IMR-90 (cell line): ENCODE results near the gene GALM. TPM values are rescaled to one million over a fixed set of nuclear protein-coding genes. Genes with fewer than 3 reads are reported as not detected.

ENCODE experiments used
- ATAC-seq: fragments of 200-7000 bp; cut with Tn5 transposase; 2 replicates; pipeline ENCODE4 v1.9.1; 2020; ENCODE audit warnings: low read depth, mild to moderate bottlenecking, moderate library complexity
- BruUV-seq: library from RNA; stranded (reverse); fragments of 400-500 nt; replicated peaks from 2 replicates; lab custom pipeline; 2021; lab: Mats Ljungman, UMichigan
- CTCF ChIA-PET: fragments of 300-600 bp; formaldehyde crosslinking; extraction: SDS; loops from one replicate; lab custom pipeline; 2021; ENCODE audit warnings: antibody characterized with exemption; lab: Yijun Ruan, JAX
- POLR2A ChIA-PET: fragments of 300-600 bp; sonication (Branson Sonifier 250); formaldehyde crosslinking; loops from one replicate; lab custom pipeline; 2022; ENCODE audit warnings: antibody characterized with exemption; ENCODE audit not compliant: unreplicated experiment; lab: Charles Lee
- DNase-seq: peaks from one replicate; pipeline ENCODE4 v3.0.0; 2013
- H2AFZ ChIP-seq: replicated peaks from 2 replicates; pipeline ENCODE3; 2013; ENCODE audit warnings: low read length, mild to moderate bottlenecking; ENCODE audit not compliant: poor library complexity
- H2AK5ac ChIP-seq: 2 replicates; pipeline ENCODE4 v1.6.1; 2013; ENCODE audit warnings: low read depth, low read length, inconsistent platforms
- H2AK9ac ChIP-seq: replicated peaks from 2 replicates; pipeline ENCODE3; 2013; ENCODE audit warnings: mild to moderate bottlenecking, low read depth, low read length, moderate library complexity; ENCODE audit not compliant: poor library complexity
- H2BK120ac ChIP-seq: 2 replicates; pipeline ENCODE4 v1.6.1; 2013; ENCODE audit warnings: low read depth, low read length, inconsistent platforms
- H2BK15ac ChIP-seq: 3 replicates; pipeline ENCODE4 v1.6.1; 2013; ENCODE audit warnings: low read depth, low read length, inconsistent platforms
- H2BK20ac ChIP-seq: 2 replicates; pipeline ENCODE4 v1.6.1; 2013; ENCODE audit warnings: low read depth, mild to moderate bottlenecking, inconsistent platforms, low read length, moderate library complexity
- H2BK5ac ChIP-seq: 2 replicates; pipeline ENCODE4 v1.6.1; 2013; ENCODE audit warnings: mild to moderate bottlenecking, low read depth, low read length, inconsistent platforms; ENCODE audit not compliant: poor library complexity, severe bottlenecking
- H3K14ac ChIP-seq: replicated peaks from 2 replicates; pipeline ENCODE4 v1.6.1; 2013; ENCODE audit warnings: low read depth, low read length, inconsistent platforms
- H3K18ac ChIP-seq: 2 replicates; pipeline ENCODE4 v1.6.1; 2013; ENCODE audit warnings: low read depth, low read length, control low read depth
- H3K23ac ChIP-seq: 2 replicates; pipeline ENCODE4 v1.6.1; 2013; ENCODE audit warnings: low read depth, low read length, inconsistent platforms
- H3K27ac ChIP-seq: 2 replicates; pipeline ENCODE4 v1.5.1; 2013; ENCODE audit warnings: mild to moderate bottlenecking, control low read depth, low read length; ENCODE audit not compliant: insufficient read depth
- H3K27me3 ChIP-seq: 2 replicates; pipeline ENCODE4 v1.6.1; 2013; ENCODE audit warnings: low read length; ENCODE audit not compliant: control insufficient read depth, insufficient read depth
- H3K36me3 ChIP-seq: 2 replicates; pipeline ENCODE4 v1.6.1; 2013; ENCODE audit warnings: low read length, mixed read lengths; ENCODE audit not compliant: control insufficient read depth, insufficient read depth
- H3K4ac ChIP-seq: 2 replicates; pipeline ENCODE4 v1.6.1; 2013; ENCODE audit warnings: low read depth, low read length, inconsistent platforms
- H3K4me1 ChIP-seq: 2 replicates; pipeline ENCODE4 v1.6.1; 2013; ENCODE audit warnings: low read length, mixed read lengths; ENCODE audit not compliant: control insufficient read depth, insufficient read depth
- H3K4me2 ChIP-seq: 2 replicates; pipeline ENCODE4 v1.6.1; 2013; ENCODE audit warnings: low read depth, mild to moderate bottlenecking, control low read depth, low read length, moderate library complexity
- H3K4me3 ChIP-seq: 2 replicates; pipeline ENCODE4 v1.5.1; 2013; ENCODE audit warnings: low read depth, mild to moderate bottlenecking, control low read depth, low read length, moderate library complexity; ENCODE audit not compliant: insufficient read depth
- H3K56ac ChIP-seq: 2 replicates; pipeline ENCODE4 v1.6.1; 2013; ENCODE audit warnings: low read length, inconsistent platforms; ENCODE audit not compliant: insufficient read depth; ENCODE audit errors: extremely low read depth
- H3K79me1 ChIP-seq, 2 experiments: 2 replicates each; pipeline ENCODE4 v1.6.1; 2013; ENCODE audit warnings: low read length in 2 of 2, inconsistent platforms in 1 of 2, low read depth in 1 of 2
- H3K9ac ChIP-seq: 2 replicates; pipeline ENCODE4 v1.6.1; 2013; ENCODE audit warnings: low read depth, low read length, control low read depth
- H3K9me1 ChIP-seq: 2 replicates; pipeline ENCODE4 v1.6.1; 2013; ENCODE audit warnings: low read length, inconsistent platforms; ENCODE audit not compliant: insufficient read depth
- H3K9me3 ChIP-seq: 2 replicates; pipeline ENCODE4 v1.6.1; 2013; ENCODE audit warnings: low read length; ENCODE audit not compliant: control insufficient read depth, insufficient read depth
- H4K20me1 ChIP-seq: 2 replicates; pipeline ENCODE4 v1.6.1; 2013; ENCODE audit warnings: low read length, inconsistent platforms; ENCODE audit not compliant: insufficient read depth
- H4K5ac ChIP-seq: 2 replicates; pipeline ENCODE4 v1.6.1; 2013; ENCODE audit warnings: mild to moderate bottlenecking, low read depth, low read length, control low read depth
- H4K8ac ChIP-seq, 2 experiments: 2 replicates each; pipeline ENCODE4 v1.6.1; 2013; ENCODE audit warnings: low read depth in 2 of 2, low read length in 2 of 2, control low read depth in 1 of 2, inconsistent platforms in 1 of 2
- H4K91ac ChIP-seq: 2 replicates; pipeline ENCODE4 v1.6.1; 2013; ENCODE audit warnings: low read depth, low read length, inconsistent platforms; ENCODE audit not compliant: insufficient read depth
- CEBPB ChIP-seq: IDR thresholded peaks from 2 replicates; pipeline ENCODE4 v1.6.1; 2012; ENCODE audit warnings: low read depth, low read length, improper control_type of control experiment
- RCOR1 ChIP-seq: IDR thresholded peaks from 2 replicates; pipeline ENCODE4 v1.6.1; 2012; ENCODE audit warnings: mild to moderate bottlenecking, low read length, improper control_type of control experiment; ENCODE audit not compliant: insufficient replicate concordance
- WGBS, 2 experiments: methylation state at CpG; one replicate each; pipeline versions ENCODE4 v1.1.5 to v1.1.7; 2013; ENCODE audit warnings: missing lambda C conversion rate in 2 of 2; ENCODE audit not compliant: insufficient read length in 1 of 2; ENCODE audit errors: extremely low coverage in 2 of 2; 5-methylcytosine and 5-hydroxymethylcytosine counted together
- dilution Hi-C: fragments of 300-500 bp; cut with HindIII; formaldehyde crosslinking; loops from one replicate; pipeline ENCODE4 v1.14.3; 2018; ENCODE audit warnings: low sequenced_read_pairs; ENCODE audit not compliant: unreplicated experiment
- in situ Hi-C: fragments of 300-500 bp; cut with MboI; formaldehyde crosslinking; loops from 3 replicates; pipeline ENCODE4 v1.14.3; 2019; ENCODE audit warnings: low sequenced_read_pairs, inconsistent platforms, mixed read lengths
- intact Hi-C: fragments of 100-400 bp; cut with micrococcal nuclease; formaldehyde crosslinking; loops from 2 replicates; pipeline ENCODE4 v1.10.0; 2022
- polyA plus RNA-seq, 3 experiments: library from polyadenylated mRNA; depleted of rRNA; stranded (reverse); fragments of >200 nt; gene quantifications; 2 replicates each; pipeline ENCODE4 v1.2.3, GENCODE V29; 2012; ENCODE audit warnings: low replicate concordance in 1 of 3
- total RNA-seq: library from RNA; depleted of rRNA; stranded (reverse); fragments of >200 nt; gene quantifications from 2 replicates; pipeline ENCODE4 v1.2.3, GENCODE V29; 2012

GALM gene
- total and polyA plus RNA-seq, 2 of the 4 experiments (the other 2 are of a cell fraction), result 12.1 to 24.2 TPM

- Histone ChIP-seq H3K36me3 (peaks cover 11% of the 10 kb centered on the region), H3K27ac (no peak overlapping the region), H3K14ac (no peak overlapping the region), H3K56ac (no peak overlapping the region), H4K91ac (no peak overlapping the region), H3K27me3 (no peaks in the 10 kb centered on the region), H3K4me2 (no peak overlapping the region), H3K79me1 (no peaks in the 10 kb centered on the region), H3K9me3 (no peaks in the 10 kb centered on the region; the same call in 1 of the 2 replicates), H2AK9ac (no peak overlapping the region), H4K5ac (no peak overlapping the region; the same call in 1 of the 2 replicates), H3K4me1 (peaks cover 6% of the 10 kb centered on the region), H2AFZ (no peak overlapping the region), H2BK20ac (0 out of 2 replicates have a peak overlapping the region, but pooled peaks have one; percentile 4), H2BK120ac (no peak overlapping the region), H3K9me1 (peaks cover 6% of the 10 kb centered on the region; the same call in 1 of the 2 replicates), H3K23ac (no peak overlapping the region), H2BK5ac (peak overlapping the region; percentile 59), H2AK5ac (no peak overlapping the region), H4K8ac (no peak overlapping the region), H3K4ac (peak overlapping the region; percentile 26; the same call in 1 of the 2 replicates), H4K20me1 (no peaks in the 10 kb centered on the region), H2BK15ac (no peak overlapping the region), H3K18ac (peak overlapping the region; percentile 10; the same call in 1 of the 2 replicates), H3K9ac (no peak overlapping the region), H3K4me3 (no peak overlapping the region)
- ChIA-PET POLR2A (no interaction called here), CTCF (interaction anchor here (0.5 kb wide), 1 partner anchor 20 kb away, joined by 4 read pairs; no protein-coding TSS in a partner anchor)
- dilution Hi-C loops (no loop called here), in situ Hi-C loops (no loop called here), intact Hi-C loops (no loop called here)
- peak; percentile 32; the same call in 1 of the 2 replicates for ATAC-seq
- no peak for TF ChIP-seq RCOR1
- peak; percentile 83 for TF ChIP-seq CEBPB
- no TSS peak for BruUV-seq
- DNase-seq, result peak; percentile 41
- WGBS, 2 experiments, result 90% methylated on average over 2 of the region's 3 CpGs; no CpG with 5 or more reads in 1 of the 2 experiments
These were observed 19.3 kb downstream of the GALM start for GRCh38 chr2:38685116-38685735.
